Fibroblast of villous mesenchyme (primary cell): ENCODE measurements around the gene USP21. TPM values are rescaled to one million over a fixed set of nuclear protein-coding genes. Genes with fewer than 3 reads are reported as not detected.

Experiments used
- DNase-seq: peaks from one replicate; pipeline ENCODE4 v3.0.0-alpha.2; 2010; ENCODE audit warnings: low read depth
- H3K4me3 ChIP-seq: 2 replicates; pipeline ENCODE4 v1.5.1; 2011; ENCODE audit warnings: low read depth, mild to moderate bottlenecking, low read length
- small RNA-seq: library from RNA; depleted of rRNA; stranded (forward); fragments of <200 nt; gene quantifications from one replicate; pipeline ENCODE3, GENCODE V24; 2012
- total RNA-seq: library from RNA; depleted of rRNA; stranded (reverse); fragments of >200 nt; gene quantifications from 2 replicates; pipeline ENCODE4 v1.2.3, GENCODE V29; 2012
- TF ChIP-seq, protein P1 (sequence below): IDR thresholded peaks from 2 replicates; pipeline ENCODE4 v1.5.1; 2012; ENCODE audit warnings: low read depth, mild to moderate bottlenecking, low read length; ENCODE audit not compliant: insufficient read depth

The USP21 gene
- total RNA-seq, 1 donor = 8.6 TPM

DNA sequence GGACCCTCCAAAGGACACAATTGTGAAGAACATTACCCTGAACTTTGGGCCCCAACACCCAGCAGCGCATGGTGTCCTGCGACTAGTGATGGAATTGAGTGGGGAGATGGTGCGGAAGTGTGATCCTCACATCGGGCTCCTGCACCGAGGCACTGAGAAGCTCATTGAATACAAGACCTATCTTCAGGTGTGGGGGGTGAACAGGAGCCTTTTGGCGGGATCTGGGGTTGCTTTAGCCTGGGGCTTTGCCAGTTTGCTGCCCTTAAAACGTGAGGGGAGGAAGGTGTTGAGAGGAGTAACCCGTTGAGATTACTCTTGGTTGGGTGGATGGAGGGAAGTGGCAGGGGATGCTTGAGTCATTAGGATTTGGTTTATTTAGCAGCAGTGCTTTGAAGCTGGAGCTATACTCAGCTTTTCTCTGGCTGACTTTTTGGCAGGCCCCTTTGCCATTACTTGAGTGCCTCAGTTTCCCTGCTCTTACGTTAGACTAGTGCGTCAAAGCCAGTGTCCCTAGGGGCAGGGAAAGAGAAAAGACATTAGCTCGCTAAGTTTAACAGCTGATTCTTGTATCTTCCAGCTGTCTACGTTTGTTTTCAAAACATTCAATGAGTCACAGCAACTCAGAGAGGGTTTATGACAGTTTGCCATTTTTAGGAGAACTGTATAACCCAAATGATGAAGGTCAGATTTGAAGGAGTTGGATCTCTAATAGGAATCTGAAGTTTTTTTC lies 47.3 kb downstream of the USP21 start:
- TF ChIP-seq, protein P1, sequence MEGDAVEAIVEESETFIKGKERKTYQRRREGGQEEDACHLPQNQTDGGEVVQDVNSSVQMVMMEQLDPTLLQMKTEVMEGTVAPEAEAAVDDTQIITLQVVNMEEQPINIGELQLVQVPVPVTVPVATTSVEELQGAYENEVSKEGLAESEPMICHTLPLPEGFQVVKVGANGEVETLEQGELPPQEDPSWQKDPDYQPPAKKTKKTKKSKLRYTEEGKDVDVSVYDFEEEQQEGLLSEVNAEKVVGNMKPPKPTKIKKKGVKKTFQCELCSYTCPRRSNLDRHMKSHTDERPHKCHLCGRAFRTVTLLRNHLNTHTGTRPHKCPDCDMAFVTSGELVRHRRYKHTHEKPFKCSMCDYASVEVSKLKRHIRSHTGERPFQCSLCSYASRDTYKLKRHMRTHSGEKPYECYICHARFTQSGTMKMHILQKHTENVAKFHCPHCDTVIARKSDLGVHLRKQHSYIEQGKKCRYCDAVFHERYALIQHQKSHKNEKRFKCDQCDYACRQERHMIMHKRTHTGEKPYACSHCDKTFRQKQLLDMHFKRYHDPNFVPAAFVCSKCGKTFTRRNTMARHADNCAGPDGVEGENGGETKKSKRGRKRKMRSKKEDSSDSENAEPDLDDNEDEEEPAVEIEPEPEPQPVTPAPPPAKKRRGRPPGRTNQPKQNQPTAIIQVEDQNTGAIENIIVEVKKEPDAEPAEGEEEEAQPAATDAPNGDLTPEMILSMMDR = no peak
- peak overlapping the region; percentile 19 for H3K4me3 ChIP-seq
- DNase-seq = peak; percentile 94

DNA sequence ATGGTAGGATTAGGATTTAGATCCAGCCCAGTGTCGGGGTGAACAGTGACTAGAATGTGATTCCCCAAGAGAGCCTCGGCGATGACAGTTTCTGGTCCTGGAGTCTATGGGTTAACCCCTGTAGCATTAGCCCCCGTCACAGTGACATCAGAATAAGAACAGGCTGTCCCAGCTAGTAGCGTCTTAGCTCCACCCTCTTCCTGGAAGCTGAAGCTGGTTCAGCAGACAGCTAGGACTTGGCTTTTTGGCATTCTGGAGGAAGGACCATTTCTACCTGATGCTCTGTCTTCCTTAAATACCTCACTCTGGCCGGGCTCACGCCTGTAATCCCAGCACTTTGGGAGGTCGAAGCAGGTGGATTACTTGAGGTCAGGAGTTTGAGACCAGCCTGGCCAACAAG lies 47.9 kb downstream of the USP21 start:
- peak overlapping the region; percentile 19 for H3K4me3 ChIP-seq
- TF ChIP-seq, protein P1 = no peak
- DNase-seq = peak; percentile 98

DNA sequence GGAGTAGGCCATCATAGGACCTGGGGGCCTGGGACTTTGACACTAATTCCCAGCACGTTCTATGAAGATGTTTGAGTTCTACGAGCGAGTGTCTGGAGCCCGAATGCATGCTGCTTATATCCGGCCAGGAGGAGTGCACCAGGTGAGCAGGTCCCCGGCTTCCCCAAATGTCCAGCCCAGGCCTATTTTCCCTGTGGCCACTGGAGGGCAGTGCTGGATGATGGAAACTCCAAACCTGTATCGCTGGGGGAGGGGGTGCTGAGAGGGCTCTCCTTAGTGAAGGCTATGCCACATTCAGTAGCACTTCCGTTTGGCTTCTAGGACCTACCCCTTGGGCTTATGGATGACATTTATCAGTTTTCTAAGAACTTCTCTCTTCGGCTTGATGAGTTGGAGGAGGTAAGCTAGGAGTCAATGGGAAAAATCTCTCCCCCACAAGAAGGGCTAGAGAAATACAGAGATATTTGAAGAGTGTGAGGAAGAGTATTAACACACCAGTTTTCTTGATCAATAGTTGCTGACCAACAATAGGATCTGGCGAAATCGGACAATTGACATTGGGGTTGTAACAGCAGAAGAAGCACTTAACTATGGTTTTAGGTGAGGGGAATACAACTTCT lies 50.6 kb downstream of the USP21 start:
- DNase-seq = peak; percentile 81
- TF ChIP-seq, protein P1 = peak; percentile 96

DNA sequence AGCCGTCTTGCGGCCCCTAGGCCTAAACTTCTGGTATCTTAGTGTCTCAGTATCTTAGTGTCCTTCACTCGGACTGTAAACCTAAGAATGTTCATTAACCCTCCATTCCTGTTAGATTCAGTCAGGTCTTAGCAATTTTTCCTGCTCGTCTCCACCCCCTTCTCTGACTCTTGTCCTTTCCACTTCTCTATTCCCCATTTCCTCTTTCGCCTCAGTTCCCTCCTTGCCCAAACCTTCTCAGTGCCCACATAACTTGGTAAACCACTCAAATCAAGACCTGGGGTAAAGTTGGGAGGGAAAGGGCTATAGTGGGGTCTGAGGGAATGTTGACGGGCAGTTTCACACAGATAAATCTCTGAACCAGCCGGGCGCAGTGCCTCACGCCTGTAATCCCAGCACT lies 55.1 kb downstream of the USP21 start:
- TF ChIP-seq, protein P1 = no peak
- DNase-seq = no peak
- no peak overlapping the region for H3K4me3 ChIP-seq

More for the DNA sequence above, 50.6 kb downstream of the USP21 start:
- H3K4me3 ChIP-seq = no peak overlapping the region

DNA sequence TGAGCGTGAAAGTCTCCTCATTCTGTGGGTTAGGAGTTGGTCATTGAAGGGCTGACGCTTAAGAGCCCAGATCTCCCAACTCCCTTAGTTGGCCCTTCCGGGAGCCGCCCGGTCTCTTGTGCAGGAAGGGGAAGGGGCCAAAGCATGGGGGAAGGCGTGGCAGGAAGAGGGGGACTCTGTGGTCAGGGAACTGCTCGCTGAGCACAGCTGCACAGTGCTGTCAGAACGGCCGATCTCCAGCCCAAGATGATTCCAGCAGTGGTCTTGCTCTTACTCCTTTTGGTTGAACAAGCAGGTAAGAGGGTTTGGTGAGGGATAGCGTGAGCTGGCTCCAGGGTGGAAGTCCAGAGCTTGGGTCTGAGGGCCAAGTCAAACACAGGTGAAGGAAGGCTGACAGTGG lies 55.8 kb downstream of the USP21 start, which contains the start of gene FCER1G:
Gene FCER1G (plus strand): TSS at position 220 of the 400 bp plus-strand sequence. CDS start 27 bp downstream, at position 247.
- TF ChIP-seq, protein P1 = no peak
- no peak for DNase-seq
- H3K4me3 ChIP-seq = no peak within 1 kb of the TSS

Small RNA genes within 50 kb of the gene (small RNA-seq; reads per million reads assigned to genes)
- not detected for gene RF01225

Other genes with a start within 250 kb of the USP21 start
- gene ITLN2, start 204.7 kb upstream of the USP21 start, total RNA-seq = not detected in 2 replicates
- gene F11R, start 138.3 kb upstream of the USP21 start, total RNA-seq = 0.32 and 5.6 TPM in 2 replicates
- gene TSTD1, start 120.5 kb upstream of the USP21 start, total RNA-seq = 1.6 and 18.6 TPM in 2 replicates
- 52.5 and 62.2 TPM in 2 replicates for gene USF1, start 113.5 kb upstream of the USP21 start, total RNA-seq
- under 0.01 TPM in 1 of 2 replicates, not detected in the other for gene ARHGAP30, start 89.6 kb upstream of the USP21 start, total RNA-seq
- 0.32 and 2.6 TPM in 2 replicates for gene NECTIN4, start 69.9 kb upstream of the USP21 start, total RNA-seq
- 1.9 and 2.2 TPM in 2 replicates for gene KLHDC9, start 61.1 kb upstream of the USP21 start, total RNA-seq
- 25.9 and 26.1 TPM in 2 replicates for gene PFDN2, start 41.5 kb upstream of the USP21 start, total RNA-seq
- gene NIT1, start 41.4 kb upstream of the USP21 start, total RNA-seq = 23.2 and 26.8 TPM in 2 replicates
- 22.5 and 27.6 TPM in 2 replicates for gene DEDD, start 26.8 kb upstream of the USP21 start, total RNA-seq
- 57.7 and 69.1 TPM in 2 replicates for gene UFC1, start 5.5 kb upstream of the USP21 start, total RNA-seq
- gene PPOX, start 6.9 kb downstream of the USP21 start, total RNA-seq = 10.4 and 12.9 TPM in 2 replicates
- gene B4GALT3, start 18.0 kb downstream of the USP21 start, total RNA-seq = 17.1 and 22.5 TPM in 2 replicates
- 6.8 and 8.2 TPM in 2 replicates for gene ADAMTS4, start 39.6 kb downstream of the USP21 start, total RNA-seq
- 105 and 117 TPM in 2 replicates for gene NDUFS2, start 42.9 kb downstream of the USP21 start, total RNA-seq
- 0.43 TPM in 1 of 2 replicates, not detected in the other for gene FCER1G, start 55.8 kb downstream of the USP21 start, total RNA-seq
- gene APOA2, start 64.1 kb downstream of the USP21 start, total RNA-seq = not detected in 2 replicates
- 10.0 and 13.4 TPM in 2 replicates for gene TOMM40L, start 66.6 kb downstream of the USP21 start, total RNA-seq
- gene NR1I3, start 78.7 kb downstream of the USP21 start, total RNA-seq = not detected in 2 replicates
- under 0.01 TPM in 1 of 2 replicates, not detected in the other for gene PCP4L1, start 99.2 kb downstream of the USP21 start, total RNA-seq
- 2.6 and 2.9 TPM in 2 replicates for gene MPZ, start 150.5 kb downstream of the USP21 start, total RNA-seq
- 20.3 and 25.8 TPM in 2 replicates for gene SDHC, start 154.9 kb downstream of the USP21 start, total RNA-seq
- not detected in 2 replicates for gene CFAP126, start 208.4 kb downstream of the USP21 start, total RNA-seq